GM23248 (cell line): ENCODE data around the gene AEBP1.

Source experiments
- EZH2 ChIP-seq: fragments of 200-600 bp; sonication (generic); IDR thresholded peaks from 2 replicates; pipeline ENCODE4 v1.6.1; 2018; ENCODE audit warnings: antibody characterized with exemption, mild to moderate bottlenecking; ENCODE audit not compliant: insufficient read depth, poor library complexity, severe bottlenecking
- EZH2phosphoT487 ChIP-seq: fragments of 200-600 bp; sonication (generic); IDR thresholded peaks from 2 replicates; pipeline ENCODE4 v1.6.1; 2018; ENCODE audit warnings: antibody characterized with exemption, moderate library complexity, mild to moderate bottlenecking, low read depth; ENCODE audit not compliant: insufficient read depth

- TF ChIP-seq EZH2phosphoT487, result no peak
- no peak for TF ChIP-seq EZH2
These were observed 30.9 kb downstream of the AEBP1 start for GRCh38 chr7:44134943-44135628.
